ENCODE measurements around the gene CBX7. TPM values are rescaled to one million over a fixed set of nuclear protein-coding genes. Genes with fewer than 3 reads are reported as not detected.

CBX7 gene
- polyA plus RNA-seq, 1 donor from 2014 or later: 4.4 TPM

- H3K9me3 ChIP-seq (ENCODE audit: low read length): no peaks in the 10 kb centered on the region
- no peak for TF ChIP-seq POLR2AphosphoS5 (IDR thresholded peaks at IDR 0.05)
- TF ChIP-seq REST (IDR thresholded peaks at IDR 0.05; ENCODE audit: borderline replicate concordance): no peak
- no peak for TF ChIP-seq RAD21 (conservative IDR thresholded peaks at IDR 0.05)
- TF ChIP-seq SMC3 (conservative IDR thresholded peaks at IDR 0.05; ENCODE audit: poor library complexity): no peak
- TF ChIP-seq TAF1 (IDR thresholded peaks at IDR 0.05; ENCODE audit: low read depth): no peak
- no peak for TF ChIP-seq EZH2 (IDR thresholded peaks at IDR 0.05; ENCODE audit: borderline replicate concordance, insufficient read depth, low read length, poor library complexity, severe bottlenecking)
- TF ChIP-seq EP300 (conservative IDR thresholded peaks at IDR 0.05; ENCODE audit: poor library complexity, severe bottlenecking): no peak
- TF ChIP-seq MXI1 (conservative IDR thresholded peaks at IDR 0.05; ENCODE audit: poor library complexity, severe bottlenecking): no peak
- TF ChIP-seq CTCF (IDR thresholded peaks at IDR 0.05; ENCODE audit: poor library complexity, severe bottlenecking): no peak
- H3K79me2 ChIP-seq (replicated peaks; ENCODE audit: insufficient read depth, low read length): no peaks in the 10 kb centered on the region
- H2AFZ ChIP-seq (ENCODE audit: low read depth, low read length): no peak overlapping the region
- no peak overlapping the region for H3K9ac ChIP-seq (ENCODE audit: low read length)
- H3K27me3 ChIP-seq (ENCODE audit: insufficient read depth, low read depth, low read length): no peaks in the 10 kb centered on the region
- H3F3A ChIP-seq (ENCODE audit: insufficient read depth, low read length, poor library complexity, severe bottlenecking): no peaks in the 10 kb centered on the region
- H3K27ac ChIP-seq (ENCODE audit: low read length): no peak overlapping the region
- H3K4me2 ChIP-seq (ENCODE audit: low read length): no peak overlapping the region
- no peaks in the 10 kb centered on the region for H3K36me3 ChIP-seq (ENCODE audit: insufficient read depth, low read length)
- no peak overlapping the region for H3K4me3 ChIP-seq (ENCODE audit: low read length)
- H4K20me1 ChIP-seq (ENCODE audit: insufficient read depth): no peaks in the 10 kb centered on the region
- no peaks in the 10 kb centered on the region for H3K9me2 ChIP-seq (ENCODE audit: insufficient read depth, low read length)
These were observed 31.6 kb upstream of the CBX7 start for GRCh38 chr22:39183991-39184585.

- H3K9ac ChIP-seq (ENCODE audit: low read length): no peak overlapping the region
- no peaks in the 10 kb centered on the region for H3K79me2 ChIP-seq (replicated peaks; ENCODE audit: insufficient read depth, low read length)
- no peaks in the 10 kb centered on the region for H4K20me1 ChIP-seq (ENCODE audit: insufficient read depth)
- no peak overlapping the region for H2AFZ ChIP-seq (ENCODE audit: low read depth, low read length)
- no peaks in the 10 kb centered on the region for H3K9me3 ChIP-seq (ENCODE audit: low read length)
- TF ChIP-seq EZH2 (IDR thresholded peaks at IDR 0.05; ENCODE audit: borderline replicate concordance, insufficient read depth, low read length, poor library complexity, severe bottlenecking) (no peak), MXI1 (conservative IDR thresholded peaks at IDR 0.05; ENCODE audit: poor library complexity, severe bottlenecking) (no peak), REST (IDR thresholded peaks at IDR 0.05; ENCODE audit: borderline replicate concordance) (no peak), TAF1 (IDR thresholded peaks at IDR 0.05; ENCODE audit: low read depth) (no peak), SMC3 (conservative IDR thresholded peaks at IDR 0.05; ENCODE audit: poor library complexity) (no peak)
- H3K36me3 ChIP-seq (ENCODE audit: insufficient read depth, low read length): no peaks in the 10 kb centered on the region
- no peak overlapping the region for H3K27ac ChIP-seq (ENCODE audit: low read length)
- H3K9me2 ChIP-seq (ENCODE audit: insufficient read depth, low read length): no peaks in the 10 kb centered on the region
- H3K27me3 ChIP-seq (ENCODE audit: insufficient read depth, low read depth, low read length): no peaks in the 10 kb centered on the region
- no peaks in the 10 kb centered on the region for H3F3A ChIP-seq (ENCODE audit: insufficient read depth, low read length, poor library complexity, severe bottlenecking)
- H3K4me2 ChIP-seq (ENCODE audit: low read length): no peak overlapping the region
- no peak overlapping the region for H3K4me3 ChIP-seq (ENCODE audit: low read length)
These were observed 30.1 kb upstream of the CBX7 start for GRCh38 chr22:39182478-39183030.

Data from neural cell (in vitro differentiated cells).